Measurements from ENCODE around the gene RNF212B. TPM values are rescaled to one million over a fixed set of nuclear protein-coding genes. Genes with fewer than 3 reads are reported as not detected.

Gene RNF212B
- total RNA-seq, 1 experiment from 2014 or later, result 0.39 TPM

DNA sequence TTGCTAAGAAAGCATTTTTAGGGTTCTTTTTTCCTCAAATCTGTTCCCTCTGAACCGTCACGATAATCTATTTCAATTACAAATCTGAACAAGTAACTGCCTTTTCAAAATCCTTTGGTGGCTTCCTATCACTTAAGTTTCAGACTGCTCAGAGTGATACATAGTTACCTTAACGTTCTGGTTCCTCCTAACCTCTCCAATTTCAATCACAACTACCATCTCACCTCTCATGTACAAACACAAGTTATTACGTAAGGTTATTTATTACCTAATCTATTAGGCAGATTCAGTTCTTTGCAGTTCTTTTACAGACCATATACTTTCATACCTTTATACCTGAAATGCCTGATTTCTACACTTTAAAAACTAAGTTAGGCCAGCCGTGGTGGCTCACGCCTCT, 12.1 kb downstream of the RNF212B start:
- TF ChIP-seq, protein P1, sequence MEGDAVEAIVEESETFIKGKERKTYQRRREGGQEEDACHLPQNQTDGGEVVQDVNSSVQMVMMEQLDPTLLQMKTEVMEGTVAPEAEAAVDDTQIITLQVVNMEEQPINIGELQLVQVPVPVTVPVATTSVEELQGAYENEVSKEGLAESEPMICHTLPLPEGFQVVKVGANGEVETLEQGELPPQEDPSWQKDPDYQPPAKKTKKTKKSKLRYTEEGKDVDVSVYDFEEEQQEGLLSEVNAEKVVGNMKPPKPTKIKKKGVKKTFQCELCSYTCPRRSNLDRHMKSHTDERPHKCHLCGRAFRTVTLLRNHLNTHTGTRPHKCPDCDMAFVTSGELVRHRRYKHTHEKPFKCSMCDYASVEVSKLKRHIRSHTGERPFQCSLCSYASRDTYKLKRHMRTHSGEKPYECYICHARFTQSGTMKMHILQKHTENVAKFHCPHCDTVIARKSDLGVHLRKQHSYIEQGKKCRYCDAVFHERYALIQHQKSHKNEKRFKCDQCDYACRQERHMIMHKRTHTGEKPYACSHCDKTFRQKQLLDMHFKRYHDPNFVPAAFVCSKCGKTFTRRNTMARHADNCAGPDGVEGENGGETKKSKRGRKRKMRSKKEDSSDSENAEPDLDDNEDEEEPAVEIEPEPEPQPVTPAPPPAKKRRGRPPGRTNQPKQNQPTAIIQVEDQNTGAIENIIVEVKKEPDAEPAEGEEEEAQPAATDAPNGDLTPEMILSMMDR (conservative IDR thresholded peaks at IDR 0.05), result no peak
- H3K79me2 ChIP-seq (ENCODE audit: insufficient read depth, low read length), result no peaks in the 10 kb centered on the region
- H4K5ac ChIP-seq (ENCODE audit: insufficient read length, low read depth, low read length), result no peak overlapping the region
- H3K9ac ChIP-seq (ENCODE audit: extremely low read depth, insufficient read length, low read length), result no peak overlapping the region
- peaks cover 38 to 41% of the 10 kb centered on the region in 2 experiments for H3K4me1 Mint-ChIP-seq
- H4K91ac ChIP-seq (ENCODE audit: insufficient read length, low read depth, low read length), result no peak overlapping the region
- H2BK120ac ChIP-seq (ENCODE audit: low read depth, low read length, poor library complexity, severe bottlenecking), result no peak overlapping the region
- H3K23me2 ChIP-seq (ENCODE audit: insufficient read length, low read depth, low read length, poor library complexity, severe bottlenecking), result peaks cover 4% of the 10 kb centered on the region
- no peak overlapping the region for H3K18ac ChIP-seq (ENCODE audit: insufficient read length, low read depth, low read length)
- WGBS (ENCODE audit: extremely low coverage, insufficient read length, low lambda C conversion rate), result 100% methylated on average over 1 of the region's 6 CpGs
- H2BK20ac ChIP-seq (ENCODE audit: low read depth, low read length, poor library complexity, severe bottlenecking), result no peak overlapping the region
- H2BK12ac ChIP-seq (ENCODE audit: insufficient read length, low read depth, low read length), result no peak overlapping the region
- H3K27me3 ChIP-seq (ENCODE audit: insufficient read depth, low read length), result no peaks in the 10 kb centered on the region
- no peak overlapping the region for H3K27ac ChIP-seq (ENCODE audit: insufficient read length, low read depth, low read length)
- no peak overlapping the region for H3K23ac ChIP-seq (ENCODE audit: insufficient read length, low read depth, low read length)
- no peak overlapping the region for H3K4me2 ChIP-seq (ENCODE audit: insufficient read depth, insufficient read length, low read length)
- no peak overlapping the region for H2BK15ac ChIP-seq (ENCODE audit: low read depth, low read length)
- no peaks in the 10 kb centered on the region for H3K36me3 Mint-ChIP-seq (ENCODE audit: insufficient read depth in 1 of 3, low read depth in 3 of 3)
- no peak for DNase-seq
- H3K27ac Mint-ChIP-seq, result no peak overlapping the region
- H3K79me1 ChIP-seq (ENCODE audit: insufficient read depth, low read depth, low read length, poor library complexity, severe bottlenecking), result no peaks in the 10 kb centered on the region
- H3K4me1 ChIP-seq (ENCODE audit: insufficient read depth, low read length), result peaks cover 2% of the 10 kb centered on the region; the same call in 1 of the 2 replicates
- H2AK5ac ChIP-seq (ENCODE audit: insufficient read length, low read length), result no peak overlapping the region
- H3K4ac ChIP-seq (ENCODE audit: low read depth, low read length), result no peak overlapping the region
- H2AFZ ChIP-seq (ENCODE audit: low read length), result no peak overlapping the region
- H2BK5ac ChIP-seq (ENCODE audit: insufficient read length, low read length), result no peak overlapping the region
- H3K27me3 Mint-ChIP-seq (ENCODE audit: low read depth), result no peaks in the 10 kb centered on the region
- no peak overlapping the region for H3K14ac ChIP-seq (ENCODE audit: insufficient read depth, low read length)
- H4K20me1 ChIP-seq (ENCODE audit: control insufficient read depth, insufficient read depth, insufficient read length), result no peaks in the 10 kb centered on the region
- no peaks in the 10 kb centered on the region; a peak in 1 of 5 replicates for H3K9me3 Mint-ChIP-seq
- H3T11ph ChIP-seq (ENCODE audit: low read length), result no peak overlapping the region
- no peaks in the 10 kb centered on the region for H3K9me3 ChIP-seq (ENCODE audit: control insufficient read depth, low read depth, low read length)
- no peak overlapping the region for H3K56ac ChIP-seq (ENCODE audit: insufficient read length, low read depth, low read length)
- H3K4me3 Mint-ChIP-seq, result no peak overlapping the region
- H4K8ac ChIP-seq (replicated peaks; ENCODE audit: insufficient read length, low read depth, low read length), result no peak overlapping the region
